ENCODE data around the gene SMIM38. TPM values are rescaled to one million over a fixed set of nuclear protein-coding genes. Genes with fewer than 3 reads are reported as not detected.

SMIM38 gene
- total and polyA plus RNA-seq, 2 donors (not counting 1 experiment from before 2014, with no cell fraction given): 1.2 to 1.6 TPM

DNA sequence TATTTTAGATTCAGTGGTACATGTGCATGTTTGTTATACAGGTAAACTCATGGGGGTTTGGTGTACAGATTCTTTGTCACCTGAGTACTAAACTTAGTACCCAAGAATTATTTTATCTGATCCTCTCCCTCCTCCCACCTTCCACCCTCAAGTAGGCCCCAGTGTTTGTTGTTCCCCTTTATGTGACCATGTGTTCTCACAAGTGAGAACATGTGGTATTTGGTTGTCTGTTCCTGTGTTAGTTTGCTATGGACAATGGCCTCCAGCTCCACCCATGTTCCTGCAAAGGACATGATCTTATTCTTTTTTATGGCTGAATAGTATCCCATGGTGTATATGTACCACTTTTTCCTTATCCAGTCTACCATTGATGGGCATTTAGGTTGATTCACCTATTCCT lies 6.8 kb downstream of the SMIM38 start:
- Histone ChIP-seq H3K36me3 (replicated peaks in 1 of 2; ENCODE audit: control extremely low read depth in 1 of 2, control insufficient read depth in 1 of 2, extremely low read depth in 1 of 2, insufficient read depth in 2 of 2, low read length in 1 of 2) (no peaks in the 10 kb centered on the region), H3K4me1 (ENCODE audit: control insufficient read depth in 2 of 2, insufficient read depth in 2 of 2, low read length in 2 of 2) (peaks cover 6 to 8% of the 10 kb centered on the region in 2 donors), H3K79me2 (ENCODE audit: control insufficient read depth, insufficient read depth, low read length) (no peaks in the 10 kb centered on the region), H4K20me1 (ENCODE audit: control insufficient read depth, insufficient read depth, low read length, poor library complexity, severe bottlenecking) (no peaks in the 10 kb centered on the region), H3K9ac (ENCODE audit: low read length) (no peak overlapping the region), H3K27me3 (replicated peaks in 1 of 4; ENCODE audit: control extremely low read depth in 1 of 4, control insufficient read depth in 3 of 4, insufficient read depth in 4 of 4, low read length in 3 of 4) (peaks cover 0 to 5% (median 0%) of the 10 kb centered on the region in 4 experiments), H3K4me2 (replicated peaks; ENCODE audit: low read depth, low read length, poor library complexity, severe bottlenecking) (no peak overlapping the region), H2AFZ (ENCODE audit: insufficient read depth, low read depth, low read length, poor library complexity, severe bottlenecking) (no peak overlapping the region), H3K27ac (ENCODE audit: low read length in 2 of 2) (no peak overlapping the region), H3K9me3 (ENCODE audit: control extremely low read depth in 1 of 3, control insufficient read depth in 2 of 3, insufficient read depth in 1 of 3, low read length in 2 of 3) (peaks cover 3 to 7% (median 7%) of the 10 kb centered on the region in 3 donors), H3K4me3 (ENCODE audit: control extremely low read depth in 1 of 5, extremely low read depth in 1 of 5, insufficient read depth in 1 of 5, low read depth in 2 of 5, low read length in 4 of 5) (no peak overlapping the region)
- Mint-ChIP-seq H3K4me3 (no peak overlapping the region), H3K9me3 (ENCODE audit: insufficient read depth) (peaks cover 6% of the 10 kb centered on the region), H3K4me1 (peaks cover 9% of the 10 kb centered on the region), H3K27me3 (peaks cover 2% of the 10 kb centered on the region), H3K27ac (no peak overlapping the region)
- POLR2A ChIA-PET: no interaction called here
- CTCF ChIA-PET: no interaction called here
- TF ChIP-seq, protein P1, sequence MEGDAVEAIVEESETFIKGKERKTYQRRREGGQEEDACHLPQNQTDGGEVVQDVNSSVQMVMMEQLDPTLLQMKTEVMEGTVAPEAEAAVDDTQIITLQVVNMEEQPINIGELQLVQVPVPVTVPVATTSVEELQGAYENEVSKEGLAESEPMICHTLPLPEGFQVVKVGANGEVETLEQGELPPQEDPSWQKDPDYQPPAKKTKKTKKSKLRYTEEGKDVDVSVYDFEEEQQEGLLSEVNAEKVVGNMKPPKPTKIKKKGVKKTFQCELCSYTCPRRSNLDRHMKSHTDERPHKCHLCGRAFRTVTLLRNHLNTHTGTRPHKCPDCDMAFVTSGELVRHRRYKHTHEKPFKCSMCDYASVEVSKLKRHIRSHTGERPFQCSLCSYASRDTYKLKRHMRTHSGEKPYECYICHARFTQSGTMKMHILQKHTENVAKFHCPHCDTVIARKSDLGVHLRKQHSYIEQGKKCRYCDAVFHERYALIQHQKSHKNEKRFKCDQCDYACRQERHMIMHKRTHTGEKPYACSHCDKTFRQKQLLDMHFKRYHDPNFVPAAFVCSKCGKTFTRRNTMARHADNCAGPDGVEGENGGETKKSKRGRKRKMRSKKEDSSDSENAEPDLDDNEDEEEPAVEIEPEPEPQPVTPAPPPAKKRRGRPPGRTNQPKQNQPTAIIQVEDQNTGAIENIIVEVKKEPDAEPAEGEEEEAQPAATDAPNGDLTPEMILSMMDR (IDR thresholded peaks at IDR 0.05): no peak
- TF ChIP-seq EZH2 (IDR thresholded peaks at IDR 0.05; ENCODE audit: borderline replicate concordance, insufficient read depth, low read depth, low read length, poor library complexity, severe bottlenecking): no peak
- no peak for DNase-seq
- intact Hi-C loops (cut with micrococcal nuclease): no loop called here
- no peak for ATAC-seq (ENCODE audit: low read depth)

DNA sequence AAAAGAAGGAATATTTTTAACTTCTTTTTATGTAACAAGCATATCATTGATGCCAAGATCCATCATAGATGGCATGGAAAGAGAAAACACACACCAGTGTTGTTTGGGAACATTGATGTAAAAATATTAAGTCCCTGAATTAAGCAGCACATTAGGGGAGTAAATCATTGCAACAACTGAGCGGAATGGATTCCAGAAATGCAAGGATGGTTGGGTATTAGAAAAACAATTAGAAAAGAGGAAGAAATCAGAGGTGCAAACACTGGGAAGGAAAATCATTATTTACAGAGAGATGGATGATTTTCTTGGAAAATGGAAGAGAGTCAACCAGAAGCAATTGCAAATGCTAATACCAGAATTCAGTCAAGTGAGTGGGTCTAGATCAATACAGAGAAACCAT lies 8.1 kb downstream of the SMIM38 start:
- peaks cover 6 to 8% of the 10 kb centered on the region in 2 donors for H3K4me1 ChIP-seq (ENCODE audit: control insufficient read depth in 2 of 2, insufficient read depth in 2 of 2, low read length in 2 of 2)
- 100% methylated on average over 1 of the region's 1 CpG for WGBS (ENCODE audit: insufficient coverage)
- H3K27ac ChIP-seq (ENCODE audit: low read length in 2 of 2): no peak overlapping the region
- Mint-ChIP-seq H3K4me3 (no peak overlapping the region), H3K4me1 (peaks cover 9% of the 10 kb centered on the region), H3K27ac (no peak overlapping the region), H3K27me3 (peaks cover 6% of the 10 kb centered on the region), H3K9me3 (ENCODE audit: insufficient read depth) (peaks cover 6% of the 10 kb centered on the region)
- no peak overlapping the region for H3K4me3 ChIP-seq (ENCODE audit: control extremely low read depth in 1 of 5, extremely low read depth in 1 of 5, insufficient read depth in 1 of 5, low read depth in 2 of 5, low read length in 4 of 5)
- H3K27me3 ChIP-seq (replicated peaks in 1 of 4; ENCODE audit: control extremely low read depth in 1 of 4, control insufficient read depth in 3 of 4, insufficient read depth in 4 of 4, low read length in 3 of 4): no peaks in the 10 kb centered on the region
- H4K20me1 ChIP-seq (ENCODE audit: control insufficient read depth, insufficient read depth, low read length, poor library complexity, severe bottlenecking): no peaks in the 10 kb centered on the region
- H3K9me3 ChIP-seq (ENCODE audit: control extremely low read depth in 1 of 3, control insufficient read depth in 2 of 3, insufficient read depth in 1 of 3, low read length in 2 of 3): peaks cover 3 to 7% (median 7%) of the 10 kb centered on the region in 3 donors
- H2AFZ ChIP-seq (ENCODE audit: insufficient read depth, low read depth, low read length, poor library complexity, severe bottlenecking): no peak overlapping the region
- H3K4me2 ChIP-seq (replicated peaks; ENCODE audit: low read depth, low read length, poor library complexity, severe bottlenecking): no peak overlapping the region
- no peaks in the 10 kb centered on the region for H3K79me2 ChIP-seq (ENCODE audit: control insufficient read depth, insufficient read depth, low read length)
- intact Hi-C loops (cut with micrococcal nuclease): no loop called here
- ATAC-seq (ENCODE audit: low read depth) (no peak), DNase-seq (no peak)
- ChIA-PET POLR2A (no interaction called here), CTCF (no interaction called here)
- no peak for TF ChIP-seq EZH2 (IDR thresholded peaks at IDR 0.05; ENCODE audit: borderline replicate concordance, insufficient read depth, low read depth, low read length, poor library complexity, severe bottlenecking)
- TF ChIP-seq, protein P1 (IDR thresholded peaks at IDR 0.05): no peak
- H3K36me3 ChIP-seq (replicated peaks in 1 of 2; ENCODE audit: control extremely low read depth in 1 of 2, control insufficient read depth in 1 of 2, extremely low read depth in 1 of 2, insufficient read depth in 2 of 2, low read length in 1 of 2): no peaks in the 10 kb centered on the region
- H3K9ac ChIP-seq (ENCODE audit: low read length): no peak overlapping the region

All from B cell (primary cell).